Measurements from ENCODE around the gene JAKMIP3.

JAKMIP3 gene

DNA sequence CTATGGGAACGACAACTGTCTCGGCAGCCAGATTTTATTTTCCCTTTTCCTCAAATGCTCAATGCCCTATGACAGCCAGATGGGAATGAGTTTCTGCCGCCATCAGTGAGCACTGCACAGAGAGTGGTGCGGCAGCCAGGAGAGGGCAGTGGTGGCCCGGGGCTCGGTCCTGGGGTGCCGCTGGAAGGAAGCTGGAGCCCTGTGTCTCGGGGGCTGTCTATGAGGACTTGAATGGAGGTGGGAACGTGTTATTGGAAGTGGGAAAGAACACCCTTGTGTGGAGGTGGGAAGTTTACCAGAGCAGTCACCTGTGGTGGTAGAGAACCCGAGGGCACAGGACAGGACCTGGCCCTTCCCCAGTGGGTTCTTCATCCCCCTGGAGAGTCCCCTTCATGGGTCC is 35.8 kb downstream of the JAKMIP3 start:
- H3K9me3 ChIP-seq (ENCODE audit: control insufficient read depth, insufficient read depth, low read depth, low read length): no peaks in the 10 kb centered on the region
- no peaks in the 10 kb centered on the region for H3K36me3 ChIP-seq (ENCODE audit: control insufficient read depth in 2 of 2, insufficient read depth in 1 of 2, low read length in 2 of 2)
- POLR2A ChIA-PET: no interaction called here
- no peak overlapping the region for H3K4me3 ChIP-seq (ENCODE audit: low read depth, low read length)
- H3K27ac ChIP-seq (ENCODE audit: extremely low read depth, low read depth, low read length): no peak overlapping the region
- TF ChIP-seq ZNF132 (tag by site-specific recombination; IDR thresholded peaks at IDR 0.05; ENCODE audit: borderline replicate concordance): no peak
- TF ChIP-seq, protein P1, sequence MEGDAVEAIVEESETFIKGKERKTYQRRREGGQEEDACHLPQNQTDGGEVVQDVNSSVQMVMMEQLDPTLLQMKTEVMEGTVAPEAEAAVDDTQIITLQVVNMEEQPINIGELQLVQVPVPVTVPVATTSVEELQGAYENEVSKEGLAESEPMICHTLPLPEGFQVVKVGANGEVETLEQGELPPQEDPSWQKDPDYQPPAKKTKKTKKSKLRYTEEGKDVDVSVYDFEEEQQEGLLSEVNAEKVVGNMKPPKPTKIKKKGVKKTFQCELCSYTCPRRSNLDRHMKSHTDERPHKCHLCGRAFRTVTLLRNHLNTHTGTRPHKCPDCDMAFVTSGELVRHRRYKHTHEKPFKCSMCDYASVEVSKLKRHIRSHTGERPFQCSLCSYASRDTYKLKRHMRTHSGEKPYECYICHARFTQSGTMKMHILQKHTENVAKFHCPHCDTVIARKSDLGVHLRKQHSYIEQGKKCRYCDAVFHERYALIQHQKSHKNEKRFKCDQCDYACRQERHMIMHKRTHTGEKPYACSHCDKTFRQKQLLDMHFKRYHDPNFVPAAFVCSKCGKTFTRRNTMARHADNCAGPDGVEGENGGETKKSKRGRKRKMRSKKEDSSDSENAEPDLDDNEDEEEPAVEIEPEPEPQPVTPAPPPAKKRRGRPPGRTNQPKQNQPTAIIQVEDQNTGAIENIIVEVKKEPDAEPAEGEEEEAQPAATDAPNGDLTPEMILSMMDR (tag by site-specific recombination; IDR thresholded peaks at IDR 0.05): 0 out of 2 replicates have a peak, but pooled peaks have one; percentile 9
- no peaks in the 10 kb centered on the region for H3K4me1 ChIP-seq (ENCODE audit: control insufficient read depth, insufficient read depth, low read length)
- CTCF ChIA-PET: interaction anchor here (0.6 kb wide), 1 partner anchor 45 kb away, joined by 4 read pairs; no protein-coding TSS in a partner anchor

DNA sequence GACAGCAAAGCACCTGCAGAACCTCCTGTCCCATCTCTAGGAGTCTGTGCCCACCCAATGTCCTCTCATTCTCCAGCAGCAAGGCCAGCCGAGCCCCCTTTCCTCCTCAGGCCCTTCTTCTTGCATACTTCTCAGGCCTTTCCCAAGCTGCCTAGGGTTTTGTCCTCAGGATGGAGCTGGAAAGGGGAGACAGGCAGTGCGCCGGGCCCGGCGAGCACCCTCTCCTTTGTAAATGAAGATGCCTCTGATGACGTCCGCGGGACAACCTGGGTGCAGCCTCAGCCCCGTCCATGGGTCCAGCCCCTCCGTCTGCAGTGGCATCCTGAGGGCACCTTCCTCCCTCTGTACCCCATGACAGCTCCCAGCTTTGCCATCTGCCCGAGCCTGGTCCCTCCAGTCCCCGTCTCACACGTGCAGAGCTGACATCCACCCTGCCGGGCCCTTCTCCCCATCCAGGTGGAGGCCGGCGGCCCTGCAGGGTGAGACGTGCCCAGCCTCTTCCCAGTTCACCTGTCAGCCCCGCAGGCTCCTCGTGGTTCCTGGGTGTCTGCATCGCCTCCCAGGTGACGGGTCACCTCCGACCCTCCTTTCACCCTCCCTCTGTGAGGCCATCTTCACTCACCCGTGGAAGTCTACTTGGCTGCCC is 36.4 kb downstream of the JAKMIP3 start:
- ChIA-PET CTCF (no interaction called here), POLR2A (no interaction called here)
- Histone ChIP-seq H3K4me1 (ENCODE audit: control insufficient read depth, insufficient read depth, low read length) (no peaks in the 10 kb centered on the region), H3K9me3 (ENCODE audit: control insufficient read depth, insufficient read depth, low read depth, low read length) (no peaks in the 10 kb centered on the region), H3K36me3 (ENCODE audit: control insufficient read depth in 2 of 2, insufficient read depth in 1 of 2, low read length in 2 of 2) (no peaks in the 10 kb centered on the region), H3K27ac (ENCODE audit: extremely low read depth, low read depth, low read length) (no peak overlapping the region), H3K4me3 (ENCODE audit: low read depth, low read length) (no peak overlapping the region)
- TF ChIP-seq, protein P2, sequence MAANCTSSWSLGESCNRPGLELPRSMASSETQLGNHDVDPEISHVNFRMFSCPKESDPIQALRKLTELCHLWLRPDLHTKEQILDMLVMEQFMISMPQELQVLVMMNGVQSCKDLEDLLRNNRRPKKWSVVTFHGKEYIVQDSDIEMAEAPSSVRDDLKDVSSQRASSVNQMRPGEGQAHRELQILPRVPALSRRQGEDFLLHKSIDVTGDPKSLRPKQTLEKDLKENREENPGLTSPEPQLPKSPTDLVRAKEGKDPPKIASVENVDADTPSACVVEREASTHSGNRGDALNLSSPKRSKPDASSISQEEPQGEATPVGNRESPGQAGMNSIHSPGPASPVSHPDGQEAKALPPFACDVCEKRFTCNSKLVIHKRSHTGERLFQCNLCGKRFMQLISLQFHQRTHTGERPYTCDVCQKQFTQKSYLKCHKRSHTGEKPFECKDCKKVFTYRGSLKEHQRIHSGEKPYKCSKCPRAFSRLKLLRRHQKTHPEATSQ (tag by site-specific recombination; IDR thresholded peaks at IDR 0.05): no peak
- TF ChIP-seq ZEB2 (tag by site-specific recombination; IDR thresholded peaks at IDR 0.05) (no peak), ZNF76 (tag by site-specific recombination; IDR thresholded peaks at IDR 0.05; ENCODE audit: borderline replicate concordance, low read depth) (no peak), ZNF560 (tag by site-specific recombination; IDR thresholded peaks at IDR 0.05; ENCODE audit: borderline replicate concordance) (no peak), ZNF777 (tag by site-specific recombination; IDR thresholded peaks at IDR 0.05; ENCODE audit: borderline replicate concordance) (no peak), HOXC10 (CRISPR knock-in tag; IDR thresholded peaks at IDR 0.05) (no peak), ZNF623 (tag by site-specific recombination; IDR thresholded peaks at IDR 0.05) (no peak), ZFHX2 (tag by site-specific recombination; conservative IDR thresholded peaks at IDR 0.05) (no peak), ZNF544 (tag by site-specific recombination; IDR thresholded peaks at IDR 0.05) (no peak), ZNF776 (tag by site-specific recombination; IDR thresholded peaks at IDR 0.05; ENCODE audit: borderline replicate concordance) (no peak), GLI2 (tag by site-specific recombination; IDR thresholded peaks at IDR 0.05; ENCODE audit: borderline replicate concordance, low read depth) (no peak)

DNA sequence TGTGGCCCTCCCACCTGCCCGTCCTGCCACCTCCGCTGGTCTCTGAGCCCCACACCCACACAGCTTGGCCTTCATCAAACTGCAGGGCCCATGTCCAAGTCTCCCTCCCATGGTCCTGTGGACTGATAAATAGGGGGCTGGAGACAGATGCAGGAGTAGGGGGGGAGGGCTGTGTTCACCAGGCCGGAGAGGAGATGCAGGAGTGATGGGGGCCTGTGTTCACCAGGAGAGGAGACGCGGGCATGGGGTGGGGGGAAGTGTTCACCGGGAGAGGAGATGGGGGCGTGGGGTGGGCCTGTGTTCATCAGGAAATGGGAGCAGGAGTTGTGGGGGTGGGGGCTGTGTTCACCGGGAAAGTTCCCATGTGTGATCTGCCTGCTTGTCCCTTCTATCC is 37.0 kb downstream of the JAKMIP3 start:
- TF ChIP-seq ZNF121 (tag by site-specific recombination; IDR thresholded peaks at IDR 0.05): no peak
- TF ChIP-seq ZNF266 (tag by site-specific recombination; IDR thresholded peaks at IDR 0.05; ENCODE audit: low read depth): no peak
- H3K27ac ChIP-seq (ENCODE audit: extremely low read depth, low read depth, low read length): no peak overlapping the region
- H3K4me3 ChIP-seq (ENCODE audit: low read depth, low read length): no peak overlapping the region
- H3K4me1 ChIP-seq (ENCODE audit: control insufficient read depth, insufficient read depth, low read length): no peaks in the 10 kb centered on the region
- no peaks in the 10 kb centered on the region for H3K9me3 ChIP-seq (ENCODE audit: control insufficient read depth, insufficient read depth, low read depth, low read length)
- ChIA-PET CTCF (no interaction called here), POLR2A (no interaction called here)
- H3K36me3 ChIP-seq (ENCODE audit: control insufficient read depth in 2 of 2, insufficient read depth in 1 of 2, low read length in 2 of 2): no peaks in the 10 kb centered on the region

Measured in HEK293 (cell line).